Heart right ventricle (tissue), 16 donors: Measurements from ENCODE around the gene LONP2. TPM values are rescaled to one million over a fixed set of nuclear protein-coding genes. Genes with fewer than 3 reads are reported as not detected.

Experiments used
- ATAC-seq, 8 donors: fragments of 200-7000 bp; cut with Tn5 transposase; one replicate each; pipeline ENCODE4 v1.9.1; 2020; ENCODE audit warnings: mild to moderate bottlenecking in 8 of 8, moderate library complexity in 8 of 8, moderate number of reproducible peaks in 1 of 8
- DNase-seq, 2 donors: peaks; one replicate each; pipeline ENCODE4 v3.0.0-alpha.2; 2020
- H3K27ac ChIP-seq, 10 donors: fragments of 200-600 bp; sonication (generic) in 2 of 10; one replicate each; pipeline versions ENCODE4 v1.5.0 to v1.8.0; 2020 to 2022; ENCODE audit warnings: mild to moderate bottlenecking in 3 of 10
- H3K27me3 ChIP-seq, 7 donors: fragments of 200-600 bp; one replicate each; pipeline ENCODE4 v1.8.0; 2021 to 2022; ENCODE audit warnings: mild to moderate bottlenecking in 2 of 7
- H3K36me3 ChIP-seq, 9 donors: fragments of 200-600 bp; sonication (generic) in 1 of 9; one replicate each; pipeline versions ENCODE4 v1.5.0 to v1.8.0; 2020 to 2022; ENCODE audit warnings: mild to moderate bottlenecking in 2 of 9
- H3K4me1 ChIP-seq, 9 donors: fragments of 200-600 bp; sonication (generic) in 1 of 9; one replicate each; pipeline versions ENCODE4 v1.5.0 to v1.8.0; 2020 to 2022; ENCODE audit warnings: mild to moderate bottlenecking in 4 of 9
- H3K4me3 ChIP-seq, 10 donors: fragments of 200-600 bp; sonication (generic) in 2 of 10; one replicate each; pipeline versions ENCODE4 v1.5.0 to v1.8.0; 2020 to 2022; ENCODE audit warnings: mild to moderate bottlenecking in 7 of 10, moderate library complexity in 2 of 10
- H3K9me3 ChIP-seq, 11 donors: fragments of 200-600 bp in 10 of 11; sonication (generic) in 2 of 11; one replicate each; pipeline versions ENCODE4 v1.5.0 to v1.8.0; 2013 to 2022; ENCODE audit warnings: mild to moderate bottlenecking in 2 of 11, control low read depth in 1 of 11, moderate library complexity in 1 of 11
- CTCF ChIP-seq, 9 donors: fragments of 200-600 bp; sonication (generic) in 2 of 9; IDR thresholded peaks; one replicate each; pipeline versions ENCODE4 v1.5.0 to v1.8.0; 2021 to 2022; ENCODE audit warnings: antibody characterized with exemption in 9 of 9, mild to moderate bottlenecking in 5 of 9, moderate library complexity in 1 of 9
- WGBS, 2 donors: extraction: QIAGEN DNeasy Blood & Tissue Kit; methylation state at CpG; one replicate each; pipeline ENCODE4 v1.1.7; 2013; ENCODE audit warnings: inconsistent platforms in 1 of 2; 5-methylcytosine and 5-hydroxymethylcytosine counted together
- intact Hi-C, 10 donors: fragments of 100-400 bp; cut with DNase I; formaldehyde crosslinking; loops; one replicate each; pipeline versions ENCODE4 v1.11.1 to v1.14.2; 2022
- polyA plus RNA-seq, 2 donors: library from polyadenylated mRNA; stranded (reverse); fragments of 200-250 nt; gene quantifications; one replicate each; pipeline ENCODE4 v1.2.3, GENCODE V29; 2013
- total RNA-seq, 10 donors: library from RNA; stranded (reverse); fragmentation: NEBNext Ultra II Directional in 3 of 10; extraction: Animal tissue kit (Norgen Biotek cat#: 25700) in 3 of 10; gene quantifications; one replicate each; pipeline versions ENCODE4 v1.2.1 to v1.2.4, GENCODE V29; 2021 to 2023
- donor health status: Arrhythmogenic right ventricular cardiomyopathy.
- donor health status: ischemic (EF 13 %, LVEDD 7.1; RV severe dilation, severe dysfunction).
- donor health status: healthy with polysubstance abuse.
- donor health status: DM: no; HTN: yes; CAD: no.
- donor health status: DM: no; HTN: no; CAD: no.
- donor health status: ischemic (EF 25% LVEDD 6.9; RV normal size, moderate dysfunction).
- donor health status: ischemic (EF 25% LVEDD 5.7; RV mildly dilated, moderate dysfunction).
- donor health status: healthy.
- donor health status: DM: yes; HTN: yes; CAD: no.
- donor health status: Ischemic cardiomyopathy.
- donor health status: ischemic (EF 35%, LVEDD 5.7; RV mildly dilated, moderate dysfunction).
- donor health status: nonischemic (EF 11% LVEDD 7.7; RV severe dilation, severe dysfunction).
- donor health status: DM: yes; HTN: yes; CAD: no.
- donor health status: PGD.
- donor health status: ischemic (EF 29% LVEDD 5.4; RV normal size, mild dysfunction).
- donor health status: nonischemic (EF 23%, LVEDD 6.1; RV moderate dilation, normal function).

Gene LONP2
- total and polyA plus RNA-seq, 12 donors: 16.5 to 86.6 (median 74.5) TPM

GRCh38 chr16:48354877-48355855 is 111.1 kb downstream of the LONP2 start:
- WGBS, 2 donors: 90 to 92% methylated on average over 11 of the region's 11 CpGs
- H3K9me3 ChIP-seq: no peaks in the 10 kb centered on the region
- H3K4me1 ChIP-seq: peaks cover 0 to 30% (median 9%) of the 10 kb centered on the region in 9 donors
- TF ChIP-seq CTCF (IDR thresholded peaks at IDR 0.05): no peak
- peaks cover 0 to 79% (median 24%) of the 10 kb centered on the region in 9 donors for H3K36me3 ChIP-seq
- no peak overlapping the region for H3K4me3 ChIP-seq
- intact Hi-C loops: loop anchor here in 9 of 10 donors (5.0 to 10.0 kb wide), 6 partner anchors 182 to 272 kb away; no protein-coding TSS in a partner anchor
- ATAC-seq (no peak), DNase-seq (no peak)
- no peaks in the 10 kb centered on the region for H3K27me3 ChIP-seq
- peak overlapping the region in 2 of 10 donors; percentile 5 to 37 for H3K27ac ChIP-seq

- H3K4me3 ChIP-seq: no peak overlapping the region
- no peaks in the 10 kb centered on the region for H3K9me3 ChIP-seq
- intact Hi-C loops: loop anchor here in 6 of 10 donors (5.0 to 10.0 kb wide), 5 partner anchors 180 to 270 kb away; no protein-coding TSS in a partner anchor
- no peaks in the 10 kb centered on the region for H3K27me3 ChIP-seq
- H3K4me1 ChIP-seq: peaks cover 0 to 35% (median 11%) of the 10 kb centered on the region in 9 donors
- TF ChIP-seq CTCF (IDR thresholded peaks at IDR 0.05): no peak
- ATAC-seq (no peak), DNase-seq (no peak)
- peak overlapping the region in 1 of 10 donors; percentile 19 for H3K27ac ChIP-seq
- H3K36me3 ChIP-seq: peaks cover 0 to 72% (median 11%) of the 10 kb centered on the region in 9 donors
- 83 to 87% methylated on average over 4 of the region's 4 CpGs for WGBS, 2 donors
Measured at GRCh38 chr16:48356633-48357376, 112.7 kb downstream of the LONP2 start.

- intact Hi-C loops: loop anchor here in 6 of 10 donors (5.0 to 10.0 kb wide), 5 partner anchors 179 to 269 kb away; no protein-coding TSS in a partner anchor
- WGBS, 2 donors: 96 to 97% methylated on average over 3 of the region's 3 CpGs
- no peak for TF ChIP-seq CTCF (IDR thresholded peaks at IDR 0.05)
Measured at GRCh38 chr16:48358419-48358818, 114.3 kb downstream of the LONP2 start.

GRCh38 chr16:48359983-48360382 is 115.9 kb downstream of the LONP2 start:
- H3K4me1 ChIP-seq: peaks cover 2 to 45% (median 15%) of the 10 kb centered on the region in 9 donors
- H3K27me3 ChIP-seq: no peaks in the 10 kb centered on the region
- intact Hi-C loops: loop anchor here in 6 of 10 donors (5.0 to 10.0 kb wide), 5 partner anchors 177 to 267 kb away; no protein-coding TSS in a partner anchor
- peaks cover 0 to 56% (median 8%) of the 10 kb centered on the region in 9 donors for H3K36me3 ChIP-seq
- H3K27ac ChIP-seq: no peak overlapping the region
- no peaks in the 10 kb centered on the region for H3K9me3 ChIP-seq
- DNase-seq (no peak), ATAC-seq (no peak)
- 92 to 94% methylated on average over 2 of the region's 2 CpGs for WGBS, 2 donors
- TF ChIP-seq CTCF (IDR thresholded peaks at IDR 0.05): no peak
- H3K4me3 ChIP-seq: no peak overlapping the region

More at GRCh38 chr16:48358419-48358818, 114.3 kb downstream of the LONP2 start:
- Histone ChIP-seq H3K36me3 (peaks cover 0 to 61% (median 8%) of the 10 kb centered on the region in 9 donors), H3K9me3 (no peaks in the 10 kb centered on the region), H3K27ac (no peak overlapping the region), H3K4me3 (no peak overlapping the region), H3K4me1 (peaks cover 0 to 35% (median 13%) of the 10 kb centered on the region in 9 donors), H3K27me3 (no peaks in the 10 kb centered on the region)
- DNase-seq: no peak
- no peak for ATAC-seq
